MCF 10A (cell line): ENCODE data around the gene ZNF491. TPM values are rescaled to one million over a fixed set of nuclear protein-coding genes. Genes with fewer than 3 reads are reported as not detected.

Source experiments
- BruUV-seq: library from RNA; stranded (reverse); fragments of 400-500 nt; replicated peaks from 2 replicates; lab custom pipeline; 2021; lab: Mats Ljungman, UMichigan
- CTCF ChIA-PET: fragments of 300-600 bp; sonication (Branson Sonifier 250); formaldehyde crosslinking; extraction: SDS; loops from one replicate; lab custom pipeline; 2021; ENCODE audit warnings: antibody characterized with exemption, inconsistent platforms; lab: Yijun Ruan, JAX
- POLR2A ChIA-PET: fragments of 300-600, 350-650 bp; sonication (Branson Sonifier 250); formaldehyde crosslinking; extraction: SDS; loops from one replicate; lab custom pipeline; 2020; ENCODE audit warnings: antibody characterized with exemption, inconsistent platforms; lab: Yijun Ruan, JAX
- DNase-seq: peaks from one replicate; pipeline ENCODE4 v3.0.0-alpha.2; 2018; ENCODE audit not compliant: unreplicated experiment
- H3K27ac Mint-ChIP-seq: one replicate; pipeline ENCODE4 v1.8.0; 2022; ENCODE audit warnings: mild to moderate bottlenecking, low read depth, mixed read lengths; ENCODE audit not compliant: unreplicated experiment
- H3K27me3 Mint-ChIP-seq: one replicate; pipeline ENCODE4 v1.8.0; 2022; ENCODE audit warnings: mixed read lengths; ENCODE audit not compliant: insufficient read depth, unreplicated experiment
- H3K36me3 Mint-ChIP-seq: one replicate; pipeline ENCODE4 v1.8.0; 2022; ENCODE audit warnings: mild to moderate bottlenecking, moderate library complexity, mixed read lengths; ENCODE audit not compliant: insufficient read depth, unreplicated experiment
- H3K4me1 Mint-ChIP-seq: one replicate; pipeline ENCODE4 v1.8.0; 2022; ENCODE audit warnings: mixed read lengths; ENCODE audit not compliant: insufficient read depth, unreplicated experiment
- H3K4me3 Mint-ChIP-seq: one replicate; pipeline ENCODE4 v1.8.0; 2022; ENCODE audit warnings: mild to moderate bottlenecking, moderate library complexity, mixed read lengths; ENCODE audit not compliant: unreplicated experiment
- H3K9me3 Mint-ChIP-seq: one replicate; pipeline ENCODE4 v1.8.0; 2022; ENCODE audit warnings: mixed read lengths; ENCODE audit not compliant: unreplicated experiment
- intact Hi-C: fragments of 100-400 bp; cut with micrococcal nuclease; formaldehyde crosslinking; loops from 2 replicates; pipeline ENCODE4 v1.14.1; 2022
- total RNA-seq: library from RNA; stranded (reverse); gene quantifications from 2 replicates; pipeline ENCODE4 v1.2.3, GENCODE V29; 2022
- TF ChIP-seq, protein P1 (sequence below): fragments of 200-600 bp; IDR thresholded peaks from one replicate; pipeline ENCODE4 v1.8.0; 2022; ENCODE audit warnings: antibody characterized with exemption, mild to moderate bottlenecking; ENCODE audit not compliant: unreplicated experiment

Gene ZNF491
- total RNA-seq, 1 experiment from 2014 or later, result not detected

DNA sequence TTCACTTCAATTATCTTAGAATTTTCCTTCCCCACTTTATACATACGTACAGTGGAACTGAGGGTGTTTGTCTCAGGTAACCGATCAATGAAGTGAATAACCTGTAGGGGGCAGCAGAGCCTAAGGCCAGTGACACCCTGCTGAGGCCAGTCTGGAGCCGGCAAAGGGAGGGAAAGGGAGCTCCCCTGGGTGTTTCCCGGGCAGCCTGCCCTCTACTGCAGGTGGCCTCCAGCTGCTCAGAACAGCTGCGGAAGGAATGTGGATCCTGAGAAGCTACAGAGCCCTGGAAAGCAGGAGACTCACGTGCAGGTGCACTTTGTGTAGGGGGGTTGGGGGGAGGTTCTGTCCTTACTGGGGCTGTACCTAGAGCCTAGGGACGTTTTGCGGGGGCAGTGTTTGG lies 832 bp upstream of the ZNF491 start:
- Mint-ChIP-seq H3K9me3 (peaks cover 13% of the 10 kb centered on the region), H3K27ac (no peak overlapping the region), H3K36me3 (peaks cover 4% of the 10 kb centered on the region), H3K27me3 (no peaks in the 10 kb centered on the region), H3K4me3 (no peak overlapping the region), H3K4me1 (no peaks in the 10 kb centered on the region)
- peak; percentile 57 for DNase-seq
- CTCF ChIA-PET, result interaction anchor here (0.5 to 2.5 kb wide), 21 partner anchors 8 to 815 kb away, joined by 3 to 25 read pairs (median 4); partner anchors contain the start of genes ZNF20, ZNF440 and ZNF700
- no TSS peak for BruUV-seq
- intact Hi-C loops, result loop anchor here (1.0 kb wide), 1 partner anchor 192 kb away; no protein-coding TSS in a partner anchor
- TF ChIP-seq, protein P1, sequence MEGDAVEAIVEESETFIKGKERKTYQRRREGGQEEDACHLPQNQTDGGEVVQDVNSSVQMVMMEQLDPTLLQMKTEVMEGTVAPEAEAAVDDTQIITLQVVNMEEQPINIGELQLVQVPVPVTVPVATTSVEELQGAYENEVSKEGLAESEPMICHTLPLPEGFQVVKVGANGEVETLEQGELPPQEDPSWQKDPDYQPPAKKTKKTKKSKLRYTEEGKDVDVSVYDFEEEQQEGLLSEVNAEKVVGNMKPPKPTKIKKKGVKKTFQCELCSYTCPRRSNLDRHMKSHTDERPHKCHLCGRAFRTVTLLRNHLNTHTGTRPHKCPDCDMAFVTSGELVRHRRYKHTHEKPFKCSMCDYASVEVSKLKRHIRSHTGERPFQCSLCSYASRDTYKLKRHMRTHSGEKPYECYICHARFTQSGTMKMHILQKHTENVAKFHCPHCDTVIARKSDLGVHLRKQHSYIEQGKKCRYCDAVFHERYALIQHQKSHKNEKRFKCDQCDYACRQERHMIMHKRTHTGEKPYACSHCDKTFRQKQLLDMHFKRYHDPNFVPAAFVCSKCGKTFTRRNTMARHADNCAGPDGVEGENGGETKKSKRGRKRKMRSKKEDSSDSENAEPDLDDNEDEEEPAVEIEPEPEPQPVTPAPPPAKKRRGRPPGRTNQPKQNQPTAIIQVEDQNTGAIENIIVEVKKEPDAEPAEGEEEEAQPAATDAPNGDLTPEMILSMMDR, result peak; percentile 68
- POLR2A ChIA-PET, result interaction anchor here (0.6 to 1.2 kb wide), 7 partner anchors 11 to 674 kb away, joined by 3 to 8 read pairs (median 3); partner anchors contain the start of genes ZNF20 and ZNF441

DNA sequence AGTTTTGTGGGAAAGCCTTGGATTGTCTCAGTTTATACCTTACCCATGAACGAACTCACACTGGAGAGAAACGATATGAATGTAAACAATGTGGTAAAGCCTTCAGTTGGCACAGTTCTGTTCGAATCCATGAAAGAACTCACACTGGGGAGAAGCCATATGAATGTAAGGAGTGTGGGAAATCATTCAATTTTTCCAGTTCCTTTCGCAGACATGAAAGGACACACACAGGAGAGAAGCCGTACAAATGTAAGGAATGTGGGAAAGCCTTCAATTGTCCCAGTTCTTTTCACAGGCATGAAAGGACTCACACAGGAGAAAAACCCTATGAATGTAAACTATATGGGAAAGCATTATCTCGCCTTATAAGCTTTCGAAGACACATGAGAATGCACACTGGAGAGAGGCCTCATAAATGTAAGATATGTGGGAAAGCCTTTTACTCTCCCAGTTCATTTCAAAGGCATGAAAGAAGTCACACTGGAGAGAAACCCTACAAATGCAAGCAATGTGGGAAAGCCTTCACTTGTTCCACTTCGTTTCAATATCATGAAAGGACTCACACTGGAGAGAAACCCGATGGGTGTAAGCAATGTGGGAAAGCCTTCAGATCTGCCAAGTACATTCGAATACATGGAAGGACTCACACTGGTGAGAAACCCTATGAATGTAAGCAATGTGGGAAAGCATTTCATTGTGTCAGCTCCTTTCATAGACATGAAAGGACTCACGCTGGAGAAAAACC lies 8.2 kb downstream of the ZNF491 start:
- CTCF ChIA-PET, result interaction anchor here (0.8 to 3.7 kb wide), 2 partner anchors 9 to 147 kb away, joined by 3 to 18 read pairs; partner anchors contain the start of gene ZNF491
- no peaks in the 10 kb centered on the region for H3K4me1 Mint-ChIP-seq
- TF ChIP-seq, protein P1, result no peak
- no peaks in the 10 kb centered on the region for H3K36me3 Mint-ChIP-seq
- no peak overlapping the region for H3K27ac Mint-ChIP-seq
- H3K9me3 Mint-ChIP-seq, result peaks cover 13% of the 10 kb centered on the region
- POLR2A ChIA-PET, result no interaction called here
- intact Hi-C loops, result no loop called here
- no TSS peak for BruUV-seq
- no peak overlapping the region for H3K4me3 Mint-ChIP-seq
- no peak for DNase-seq
- H3K27me3 Mint-ChIP-seq, result no peaks in the 10 kb centered on the region

DNA sequence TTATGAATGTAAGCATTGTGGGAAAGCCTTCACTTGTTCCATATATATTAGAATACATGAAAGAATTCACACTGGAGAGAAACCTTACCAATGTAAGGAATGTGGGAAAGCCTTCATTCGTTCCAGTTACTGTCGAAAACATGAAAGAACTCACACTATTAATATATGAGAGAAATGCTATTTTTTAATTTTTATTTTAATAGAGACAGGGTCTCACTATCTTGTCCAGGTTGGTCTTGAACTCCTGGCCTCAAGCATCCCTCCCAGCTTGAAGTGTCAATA lies 8.7 kb downstream of the ZNF491 start:
- intact Hi-C loops, result no loop called here
- Mint-ChIP-seq H3K4me1 (no peaks in the 10 kb centered on the region), H3K27me3 (no peaks in the 10 kb centered on the region), H3K9me3 (peaks cover 13% of the 10 kb centered on the region), H3K36me3 (no peaks in the 10 kb centered on the region), H3K4me3 (no peak overlapping the region), H3K27ac (no peak overlapping the region)
- ChIA-PET POLR2A (no interaction called here), CTCF (interaction anchor here (0.8 to 3.7 kb wide), 2 partner anchors 9 to 147 kb away, joined by 3 to 18 read pairs; partner anchors contain the start of gene ZNF491)
- TF ChIP-seq, protein P1, result no peak
- no TSS peak for BruUV-seq
- no peak for DNase-seq

DNA sequence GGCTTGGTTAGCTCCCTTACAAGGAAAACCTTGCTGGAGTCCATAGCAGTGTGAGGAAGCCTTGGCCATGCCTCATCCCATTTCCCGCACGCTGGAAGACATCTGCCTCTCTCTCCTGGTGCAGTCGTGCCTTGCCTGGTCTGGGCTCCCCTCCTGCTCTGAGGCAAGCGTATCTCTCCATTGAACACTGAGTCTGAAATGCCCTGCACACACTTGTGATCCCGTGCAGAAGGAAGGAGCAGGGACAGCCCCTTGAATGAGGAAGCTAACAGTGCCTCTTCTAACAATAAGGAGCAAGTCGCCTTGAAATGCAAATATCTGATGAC lies 15.3 kb downstream of the ZNF491 start:
- Mint-ChIP-seq H3K36me3 (no peaks in the 10 kb centered on the region), H3K27me3 (no peaks in the 10 kb centered on the region), H3K9me3 (peaks cover 6% of the 10 kb centered on the region), H3K27ac (peak overlapping the region; percentile 69), H3K4me3 (peak overlapping the region; percentile 82), H3K4me1 (no peaks in the 10 kb centered on the region)
- DNase-seq, result no peak
- no TSS peak for BruUV-seq
- POLR2A ChIA-PET, result interaction anchor here (0.6 to 1.6 kb wide), 10 partner anchors 16 to 858 kb away, joined by 3 to 5 read pairs (median 4); partner anchors contain the start of genes ELOF1, ZNF20, ZNF441 and ZNF491
- intact Hi-C loops, result loop anchor here (5.0 kb wide), 1 partner anchor 174 kb away; no protein-coding TSS in a partner anchor
- CTCF ChIA-PET, result interaction anchor here (0.6 to 3.9 kb wide), 7 partner anchors 9 to 176 kb away, joined by 3 to 25 read pairs (median 6); partner anchors contain the start of gene ZNF491
- TF ChIP-seq, protein P1, result no peak
